GM19099 (cell line): Measurements from ENCODE around the gene C18orf63.

ENCODE experiments used
- POLR2A ChIP-seq: IDR thresholded peaks from 3 replicates; pipeline ENCODE4 v1.6.1; 2011; ENCODE audit warnings: low read depth; ENCODE audit not compliant: insufficient read length; ENCODE audit errors: extremely low read depth

The C18orf63 gene

GRCh38 chr18:74399091-74399887 lies 83.7 kb downstream of the C18orf63 start:
- TF ChIP-seq POLR2A = no peak

DNA sequence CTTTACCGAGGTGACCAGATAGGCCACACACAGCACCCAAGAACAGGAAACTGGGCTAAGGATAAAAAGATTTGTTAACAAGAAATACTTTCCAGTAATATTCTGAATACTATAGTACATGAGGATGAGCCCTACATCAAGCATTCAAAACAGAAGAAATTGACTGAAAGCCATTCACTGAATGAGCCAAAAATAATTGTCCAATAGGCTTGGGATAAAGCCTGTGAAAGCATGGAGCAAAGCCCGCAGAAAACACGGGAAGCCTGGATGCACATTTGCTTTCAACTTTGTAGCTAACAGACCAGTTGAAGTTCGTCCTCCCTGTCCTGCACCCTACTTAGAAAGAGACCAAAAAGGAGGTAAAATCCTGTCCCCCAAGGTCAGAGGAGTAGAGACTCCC lies 85.2 kb downstream of the C18orf63 start:
- TF ChIP-seq POLR2A = no peak

- no peak for TF ChIP-seq POLR2A
These were observed 87.3 kb downstream of the C18orf63 start for GRCh38 chr18:74402806-74403433.

- no peak for TF ChIP-seq POLR2A
These were observed 92.2 kb downstream of the C18orf63 start for GRCh38 chr18:74407888-74408287.
